Forelimb muscle (tissue), 1 donor: ENCODE data around the gene RNPEP. TPM values are rescaled to one million over a fixed set of nuclear protein-coding genes. Genes with fewer than 3 reads are reported as not detected.
"Not testable (repeated sequence)": the region's sequence is repeated elsewhere in the genome, so short reads cannot be mapped to it uniquely, and the experiment has no call there.

ENCODE experiments used
- DNase-seq: peaks from one replicate; pipeline ENCODE4 v3.0.0-alpha.2; 2013; ENCODE audit warnings: low read depth
- polyA plus RNA-seq: library from polyadenylated mRNA; unstranded; fragments of 120-200 nt; gene quantifications from one replicate; pipeline ENCODE4 v1.2.1, GENCODE V29; 2013; ENCODE audit not compliant: insufficient read length

The RNPEP gene
- polyA plus RNA-seq, 1 donor: 18.6 TPM

DNA sequence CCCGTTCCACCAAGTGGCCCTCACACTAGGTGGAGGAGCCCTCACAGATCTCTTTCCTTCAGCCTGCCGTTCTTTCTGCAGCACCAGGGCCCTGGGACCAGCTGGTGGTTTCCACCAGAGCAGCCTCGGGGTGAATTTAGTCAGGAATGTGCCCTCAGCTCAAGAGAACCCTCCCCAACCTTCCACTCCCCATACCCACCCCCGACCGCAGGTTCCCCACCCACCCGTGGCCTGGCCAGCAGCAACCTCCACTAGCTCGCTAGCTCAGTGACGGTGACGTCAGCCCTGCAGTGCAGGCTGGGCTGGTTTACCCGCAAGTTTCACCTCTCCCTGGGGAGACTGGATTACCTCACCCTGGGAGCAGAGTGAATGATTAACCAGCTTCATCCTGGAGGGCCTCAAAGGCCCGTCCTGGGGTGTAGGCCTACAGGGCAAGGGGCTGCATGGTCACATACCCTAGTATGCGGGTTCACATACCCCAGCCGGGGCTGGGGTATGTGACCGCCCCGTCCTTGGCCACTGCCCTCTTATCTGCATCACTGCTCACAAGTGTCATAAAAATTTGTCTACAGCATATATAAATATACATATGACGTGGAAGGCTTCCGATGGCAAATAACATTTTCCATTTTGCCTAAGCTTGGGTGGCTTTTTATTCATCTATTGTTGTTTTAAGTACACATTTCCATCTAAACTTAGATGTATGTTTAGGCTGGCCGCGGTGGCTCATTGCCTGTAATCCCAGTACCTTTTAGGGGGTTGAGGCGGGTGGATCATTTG is 52.4 kb downstream of the RNPEP start:
- no peak for DNase-seq

DNA sequence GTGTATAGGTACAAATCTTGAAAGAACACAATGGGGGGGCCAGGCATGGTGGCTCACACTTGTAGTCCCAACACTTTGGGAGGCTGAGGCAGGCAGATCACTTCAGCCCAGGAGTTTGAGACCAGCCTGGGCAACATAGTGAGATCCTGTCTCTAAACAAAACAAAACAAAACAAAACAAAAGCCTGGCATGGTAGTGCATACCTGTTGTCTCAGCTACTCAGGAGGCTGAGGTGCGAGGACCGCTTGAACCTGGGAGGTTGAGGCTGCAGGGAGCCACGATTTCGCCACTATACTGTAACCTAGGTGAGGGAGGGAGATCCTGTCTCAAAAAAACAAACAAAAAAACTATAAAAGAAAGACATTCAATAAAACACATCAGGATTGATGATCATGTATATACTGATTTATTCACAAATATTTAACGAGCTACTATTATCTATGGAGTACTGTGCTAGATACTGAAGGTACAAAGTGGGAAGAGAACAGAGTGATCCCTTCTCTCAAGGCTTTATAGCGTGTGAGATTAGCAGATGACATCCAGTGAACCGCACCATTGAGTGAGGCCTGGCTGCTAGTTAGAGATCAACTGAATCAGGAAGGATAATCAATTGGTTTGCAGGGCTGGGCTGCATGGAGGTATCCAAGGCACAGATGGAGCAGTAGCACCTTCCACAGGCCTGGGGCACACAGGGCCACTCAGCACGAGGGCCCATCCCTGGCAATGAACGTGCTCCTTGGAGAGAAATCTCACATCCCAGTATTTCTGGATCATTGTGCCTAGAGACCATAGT is 54.3 kb downstream of the RNPEP start:
- DNase-seq: no peak

DNA sequence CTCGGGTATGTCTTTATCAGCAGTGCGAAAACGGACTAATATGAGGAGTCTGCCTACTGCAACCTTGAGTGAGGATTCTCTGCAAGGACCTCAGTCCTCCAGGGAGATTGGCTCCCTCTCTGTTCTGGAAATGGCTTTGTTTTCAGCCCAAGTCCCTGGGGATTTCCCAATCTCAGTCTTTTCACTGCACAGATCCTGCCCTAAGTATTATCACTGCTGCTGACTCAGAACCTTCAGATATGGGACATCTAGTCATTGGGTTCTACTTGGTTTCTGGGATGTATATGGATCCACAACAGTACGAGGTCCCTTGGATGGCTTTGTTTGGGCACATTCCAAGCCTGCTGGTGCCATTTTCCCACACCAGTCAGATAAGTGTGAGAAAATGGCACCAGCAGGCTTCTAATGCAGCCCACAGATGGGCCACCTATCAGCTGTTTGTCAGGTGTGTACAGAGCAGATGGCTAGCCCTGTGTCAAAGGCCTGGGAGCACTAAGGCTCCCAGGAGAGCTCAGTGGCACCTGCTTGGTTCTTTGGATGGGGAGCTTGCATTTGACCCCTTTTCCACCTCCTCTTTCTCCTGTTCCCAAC is 55.4 kb downstream of the RNPEP start:
- no peak for DNase-seq

DNA sequence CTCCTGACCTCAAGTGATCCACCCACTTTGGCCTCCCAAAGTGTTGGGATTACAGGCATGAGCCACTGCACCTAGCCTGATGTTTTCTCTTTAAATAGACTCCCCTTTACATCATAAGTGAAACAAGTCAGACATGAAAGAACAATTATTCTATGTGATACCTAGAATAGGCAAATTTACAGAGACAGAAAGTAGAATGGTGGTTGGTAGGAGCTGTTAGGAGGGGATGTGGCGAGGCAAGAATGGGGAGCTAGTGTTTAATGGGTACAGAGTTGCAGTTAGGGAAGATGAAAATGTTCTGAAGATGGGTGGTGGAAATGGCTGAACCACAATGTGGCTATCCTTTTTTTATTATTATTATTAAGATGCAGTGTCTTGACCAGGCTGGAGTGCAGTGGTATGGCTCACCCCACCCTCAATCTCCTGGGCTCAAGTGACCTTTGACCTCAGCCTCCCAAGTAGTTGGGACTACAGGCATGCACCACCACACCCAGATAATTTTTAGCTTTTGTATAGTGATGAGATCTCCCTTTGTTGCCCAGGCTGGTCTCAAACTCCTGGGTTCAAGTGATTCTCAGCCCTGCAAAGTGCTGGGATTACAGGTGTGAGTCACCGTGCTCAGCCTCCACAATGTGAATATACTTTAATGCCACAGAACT is 56.4 kb downstream of the RNPEP start:
- no peak for DNase-seq

DNA sequence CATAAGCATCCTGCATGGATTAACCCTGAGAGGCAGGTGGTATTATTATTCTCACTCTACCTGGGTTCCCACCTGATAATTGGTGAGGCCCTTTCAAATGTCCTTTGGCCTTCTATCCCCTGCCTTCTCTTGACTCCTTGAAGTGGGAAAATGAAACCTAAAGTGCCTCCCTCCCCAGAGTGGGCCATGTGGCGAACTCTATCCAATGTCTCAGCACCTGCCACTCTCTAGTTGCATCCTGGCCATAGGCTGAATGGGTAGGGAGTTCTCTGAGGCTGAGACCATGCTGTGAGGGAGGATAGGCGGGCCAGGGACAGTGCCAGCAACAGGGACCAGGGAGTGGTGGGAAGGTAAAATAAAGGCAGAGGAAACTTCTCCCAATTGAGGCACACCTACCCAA is 63.3 kb downstream of the RNPEP start:
- no peak for DNase-seq

DNA sequence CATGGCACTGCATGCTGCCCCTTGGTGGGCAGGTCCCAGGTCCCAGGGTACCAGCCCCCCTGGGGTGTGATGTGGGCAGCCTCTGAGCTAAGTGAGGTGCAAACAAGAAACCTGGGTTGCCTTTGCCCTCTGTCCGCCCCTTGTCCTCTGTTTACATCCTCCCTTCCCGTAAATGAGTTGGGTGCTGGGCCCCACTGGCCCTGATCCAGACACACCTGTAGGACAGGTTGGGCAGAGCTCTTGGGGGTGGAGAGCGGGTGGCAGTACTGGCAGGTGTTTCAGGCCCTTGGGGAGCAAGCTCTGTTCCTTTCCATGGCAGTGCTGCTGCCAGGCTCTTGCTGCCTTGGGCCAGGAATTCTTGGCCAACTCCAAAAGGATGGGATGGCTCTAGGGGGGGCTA is 63.8 kb downstream of the RNPEP start:
- no peak for DNase-seq

DNA sequence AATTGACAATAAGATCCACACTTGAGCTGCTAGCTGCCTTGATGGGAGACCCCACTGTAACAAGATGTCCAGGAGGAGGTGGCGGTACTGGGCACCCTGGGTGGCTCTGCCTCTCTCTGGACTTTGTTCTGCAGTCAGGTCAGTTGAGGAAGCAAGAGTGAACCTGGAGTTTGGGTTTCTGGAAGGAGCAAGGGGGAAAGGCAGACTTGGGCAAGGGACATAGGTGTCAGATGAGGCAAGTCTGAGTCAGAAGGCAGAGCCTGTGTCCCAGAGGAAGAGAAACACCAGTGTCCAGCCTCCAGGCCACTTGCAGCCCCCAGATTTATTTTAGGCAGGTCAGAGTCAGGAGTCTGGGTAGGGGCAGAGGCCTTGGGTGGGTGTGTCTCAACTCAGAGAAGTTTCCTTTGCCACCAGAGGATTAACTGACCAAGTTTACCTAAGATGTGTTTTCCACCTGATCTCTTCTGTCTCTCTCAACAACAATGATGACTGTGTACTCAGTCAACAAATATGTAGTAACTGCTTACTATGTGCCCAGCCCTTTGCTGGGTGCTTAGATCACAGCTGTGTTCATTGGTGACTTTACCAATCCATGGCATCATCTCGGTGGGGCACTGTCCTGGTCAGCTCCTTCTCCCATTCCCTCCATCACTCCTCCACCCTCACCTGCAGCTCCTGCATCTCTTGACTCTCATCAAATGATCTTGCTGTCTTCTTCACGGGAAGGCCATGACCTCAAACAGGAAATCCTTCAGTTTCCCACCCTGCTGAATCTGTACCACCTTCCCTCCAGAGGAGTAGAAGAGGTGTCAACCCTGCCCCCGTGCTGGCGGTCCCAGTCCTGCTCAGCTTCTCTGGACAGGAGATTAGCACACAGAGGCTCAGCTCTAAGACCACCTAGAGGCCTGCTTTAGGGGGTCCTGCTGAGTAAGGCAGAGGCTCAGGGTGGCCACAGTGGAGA is 64.6 kb downstream of the RNPEP start:
- no peak for DNase-seq

DNA sequence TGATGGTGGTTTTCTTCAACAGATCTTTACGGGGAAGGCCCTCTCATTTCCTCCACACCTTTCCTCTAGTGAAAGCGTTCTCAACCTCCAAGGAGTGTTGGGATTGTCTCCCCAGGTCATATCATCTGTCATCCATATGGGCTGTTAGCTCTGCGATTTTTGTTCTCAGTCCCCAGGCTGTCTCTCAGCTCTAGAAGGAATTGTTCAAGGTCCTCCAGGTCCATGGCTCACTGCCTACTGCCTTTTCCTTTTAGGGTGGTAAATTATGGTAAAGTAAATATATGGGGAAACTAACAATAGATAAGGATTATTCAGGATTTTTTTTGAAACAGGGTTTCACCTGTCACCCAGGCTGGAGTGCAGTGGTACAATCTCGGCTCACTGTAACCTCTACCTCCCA is 65.5 kb downstream of the RNPEP start:
- DNase-seq: no peak

DNA sequence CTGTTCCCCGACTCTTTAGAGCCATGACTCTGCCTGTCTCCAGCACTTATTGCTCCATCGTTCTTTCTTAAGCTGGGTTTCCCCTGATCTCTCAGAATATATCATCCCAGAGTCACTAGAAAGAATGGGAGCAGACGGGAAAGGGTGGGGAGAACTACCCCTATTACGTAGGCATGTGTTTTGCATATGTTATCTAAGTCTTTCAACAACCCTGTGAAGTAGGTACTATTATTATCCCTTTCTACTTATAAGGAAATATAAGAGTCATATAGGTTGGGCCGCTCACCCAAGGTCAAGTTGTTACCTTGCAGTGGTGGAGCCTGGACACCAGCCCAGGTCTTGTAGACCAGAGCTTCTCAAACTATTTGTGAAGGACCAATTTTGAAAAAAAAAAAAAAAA is 66.7 kb downstream of the RNPEP start:
- no peak for DNase-seq

DNA sequence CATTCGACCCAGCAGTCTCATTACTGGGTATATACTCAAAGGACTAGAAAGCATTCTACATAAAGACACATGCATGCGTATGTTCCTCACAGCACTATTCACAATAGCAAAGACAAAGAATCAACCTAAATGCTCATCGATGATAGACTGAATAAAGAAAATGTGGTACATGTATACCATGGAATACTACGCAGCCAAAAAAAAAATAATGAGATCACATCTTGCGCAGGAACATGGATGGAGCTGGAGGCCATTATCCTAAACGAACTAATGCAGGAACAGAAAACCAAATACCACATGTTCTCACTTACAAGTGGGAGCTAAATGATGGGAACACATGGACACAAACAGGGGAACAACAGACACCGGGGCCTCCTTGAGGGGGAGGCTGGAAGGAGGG is 71.6 kb downstream of the RNPEP start:
- DNase-seq: no peak

DNA sequence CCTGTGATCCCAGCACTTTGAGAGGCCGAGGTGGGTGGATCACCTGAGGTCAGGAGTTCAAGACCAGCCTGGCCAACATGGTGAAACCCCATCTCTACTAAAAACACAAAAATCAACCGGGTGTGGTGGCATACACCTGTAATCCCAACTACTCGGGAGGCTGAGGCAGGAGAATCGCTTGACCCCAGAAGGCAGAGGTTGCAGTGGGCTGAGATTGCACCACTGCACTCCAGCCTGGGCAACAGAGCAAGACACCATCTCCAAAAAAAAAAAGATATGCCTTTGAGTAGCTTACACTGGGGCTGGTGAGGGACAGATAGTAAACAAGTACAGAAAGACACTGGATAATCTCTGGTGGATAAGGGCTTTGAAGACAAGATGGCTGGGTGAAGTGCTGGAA is 72.2 kb downstream of the RNPEP start:
- not testable (repeated sequence) for DNase-seq

Other genes starting within 250 kb of the RNPEP start
- 41.0 TPM for gene IPO9, start 153.5 kb upstream of the RNPEP start, polyA plus RNA-seq
- 97.2 TPM for gene SHISA4, start 93.8 kb upstream of the RNPEP start, polyA plus RNA-seq
- gene LMOD1, start 36.1 kb upstream of the RNPEP start, polyA plus RNA-seq: 48.7 TPM
- 36.5 TPM for gene TIMM17A, start 27.1 kb upstream of the RNPEP start, polyA plus RNA-seq
- gene ELF3, start 27.9 kb downstream of the RNPEP start, polyA plus RNA-seq: 0.20 TPM
- 0.08 TPM for gene GPR37L1, start 140.3 kb downstream of the RNPEP start, polyA plus RNA-seq
- 40.1 TPM for gene ARL8A, start 162.1 kb downstream of the RNPEP start, polyA plus RNA-seq
- gene PTPN7, start 178.0 kb downstream of the RNPEP start, polyA plus RNA-seq: 0.92 TPM
- 0.65 TPM for gene LGR6, start 211.2 kb downstream of the RNPEP start, polyA plus RNA-seq